ENCODE measurements around the gene C1orf174.

Gene C1orf174

GRCh38 chr1:3900150-3900968, at the start of gene C1orf174:
TSS of gene C1orf174 (minus strand) at chr1:3900272. CDS start at chr1:3900186, 86 bp downstream.
- peak; percentile 92 to 94 for DNase-seq

GRCh38 chr1:3948344-3948743, 48.3 kb upstream of the C1orf174 start:
- no peak for DNase-seq

- no peak for DNase-seq
These were observed 46.1 kb upstream of the C1orf174 start for GRCh38 chr1:3945916-3946840.

GRCh38 chr1:3945222-3945621, 45.1 kb upstream of the C1orf174 start:
- no peak for DNase-seq

- no peak for DNase-seq
These were observed 44.6 kb upstream of the C1orf174 start for GRCh38 chr1:3944578-3945125.

- DNase-seq = no peak
These were observed 43.9 kb upstream of the C1orf174 start for GRCh38 chr1:3943806-3944577.

- DNase-seq = no peak
These were observed 43.0 kb upstream of the C1orf174 start for GRCh38 chr1:3943123-3943431.

GRCh38 chr1:3942416-3943122, 42.5 kb upstream of the C1orf174 start:
- DNase-seq = no peak

GRCh38 chr1:3940754-3941345, 40.8 kb upstream of the C1orf174 start:
- no peak for DNase-seq

GRCh38 chr1:3940081-3940753, 40.1 kb upstream of the C1orf174 start:
- DNase-seq = no peak

GRCh38 chr1:3939242-3940080, 39.4 kb upstream of the C1orf174 start:
- DNase-seq = no peak

- no peak for DNase-seq
These were observed 32.3 kb upstream of the C1orf174 start for GRCh38 chr1:3932156-3932919.

- no peak for DNase-seq
These were observed 31.2 kb upstream of the C1orf174 start for GRCh38 chr1:3931007-3931912.

GRCh38 chr1:3930301-3931006, 30.4 kb upstream of the C1orf174 start:
- no peak for DNase-seq

- no peak for DNase-seq
These were observed 29.1 kb upstream of the C1orf174 start for GRCh38 chr1:3929126-3929525.

GRCh38 chr1:3928586-3928985, 28.5 kb upstream of the C1orf174 start:
- no peak for DNase-seq

- DNase-seq = no peak
These were observed 26.9 kb upstream of the C1orf174 start for GRCh38 chr1:3926956-3927355.

GRCh38 chr1:3925762-3926161, 25.7 kb upstream of the C1orf174 start:
- DNase-seq = no peak

Measured in activated T-cell treated with anti-CD3 and anti-CD28 coated beads, Interleukin-2, amount 50 U/mL, for 48 hours (primary cell).